ENCODE results near the gene SIPA1L3. TPM values are rescaled to one million over a fixed set of nuclear protein-coding genes. Genes with fewer than 3 reads are reported as not detected.

The SIPA1L3 gene
- total and polyA plus RNA-seq, 9 of the 15 experiments (the other 6 are each of a cell fraction or from before 2014, with no cell fraction given) = 0.01 to 6.1 (median 2.5) TPM

DNA sequence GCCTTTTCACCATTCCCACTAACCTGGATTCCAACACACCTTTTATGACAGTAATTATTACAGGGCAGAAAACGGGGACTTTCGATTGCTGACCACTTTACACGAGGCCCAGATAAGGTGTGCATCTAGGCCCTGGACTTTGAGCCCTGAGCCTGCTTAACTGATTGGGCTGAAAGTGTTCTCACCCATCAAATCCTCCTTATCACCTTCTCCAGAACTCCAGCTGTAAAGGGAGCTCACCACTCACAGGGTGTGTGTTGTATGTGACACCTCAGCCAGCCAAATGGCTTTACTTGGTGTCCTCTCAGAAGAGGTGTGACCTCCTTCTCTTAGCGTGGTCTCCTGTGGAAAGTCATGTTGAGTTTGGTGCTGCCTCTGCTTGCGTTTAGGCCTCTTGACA, 36.5 kb downstream of the SIPA1L3 start (continued):
- TF ChIP-seq, protein P1, sequence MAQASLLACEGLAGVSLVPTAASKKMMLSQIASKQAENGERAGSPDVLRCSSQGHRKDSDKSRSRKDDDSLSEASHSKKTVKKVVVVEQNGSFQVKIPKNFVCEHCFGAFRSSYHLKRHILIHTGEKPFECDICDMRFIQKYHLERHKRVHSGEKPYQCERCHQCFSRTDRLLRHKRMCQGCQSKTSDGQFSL (CRISPR knock-in tag; IDR thresholded peaks at IDR 0.05) = no peak
- TF ChIP-seq, protein P1 (tag; IDR thresholded peaks at IDR 0.05) = no peak
- no peak for TF ChIP-seq POLR3G (IDR thresholded peaks at IDR 0.05; ENCODE audit: extremely low read depth, insufficient read length, insufficient replicate concordance)
- TF ChIP-seq KAT8 (IDR thresholded peaks at IDR 0.05; ENCODE audit: low read depth) = no peak
- no peak for TF ChIP-seq ZNF77 (CRISPR knock-in tag; IDR thresholded peaks at IDR 0.05)
- TF ChIP-seq ETV1 (tag; conservative IDR thresholded peaks at IDR 0.05; ENCODE audit: low read depth) = no peak
- TF ChIP-seq HNRNPLL (IDR thresholded peaks at IDR 0.05; ENCODE audit: low read depth, low read length, poor library complexity, severe bottlenecking) = no peak
- TF ChIP-seq, protein P2, sequence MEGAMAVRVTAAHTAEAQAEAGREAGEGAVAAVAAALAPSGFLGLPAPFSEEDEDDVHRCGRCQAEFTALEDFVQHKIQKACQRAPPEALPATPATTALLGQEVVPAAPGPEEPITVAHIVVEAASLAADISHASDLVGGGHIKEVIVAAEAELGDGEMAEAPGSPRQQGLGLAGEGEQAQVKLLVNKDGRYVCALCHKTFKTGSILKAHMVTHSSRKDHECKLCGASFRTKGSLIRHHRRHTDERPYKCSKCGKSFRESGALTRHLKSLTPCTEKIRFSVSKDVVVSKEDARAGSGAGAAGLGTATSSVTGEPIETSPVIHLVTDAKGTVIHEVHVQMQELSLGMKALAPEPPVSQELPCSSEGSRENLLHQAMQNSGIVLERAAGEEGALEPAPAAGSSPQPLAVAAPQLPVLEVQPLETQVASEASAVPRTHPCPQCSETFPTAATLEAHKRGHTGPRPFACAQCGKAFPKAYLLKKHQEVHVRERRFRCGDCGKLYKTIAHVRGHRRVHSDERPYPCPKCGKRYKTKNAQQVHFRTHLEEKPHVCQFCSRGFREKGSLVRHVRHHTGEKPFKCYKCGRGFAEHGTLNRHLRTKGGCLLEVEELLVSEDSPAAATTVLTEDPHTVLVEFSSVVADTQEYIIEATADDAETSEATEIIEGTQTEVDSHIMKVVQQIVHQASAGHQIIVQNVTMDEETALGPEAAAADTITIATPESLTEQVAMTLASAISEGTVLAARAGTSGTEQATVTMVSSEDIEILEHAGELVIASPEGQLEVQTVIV (CRISPR knock-in tag; IDR thresholded peaks at IDR 0.05; ENCODE audit: borderline replicate concordance) = no peak
- TF ChIP-seq NCOA1 (IDR thresholded peaks at IDR 0.05; ENCODE audit: low read depth) = no peak
- no peak for TF ChIP-seq SREBF1 (IDR thresholded peaks at IDR 0.05; ENCODE audit: borderline replicate concordance, low read depth, low read length)
- no peak for TF ChIP-seq ZNF584 (CRISPR knock-in tag; IDR thresholded peaks at IDR 0.05; ENCODE audit: low read depth)
- no peak for TF ChIP-seq NUFIP1 (IDR thresholded peaks at IDR 0.05; ENCODE audit: partially characterized antibody)
- no peak for TF ChIP-seq ZZZ3 (IDR thresholded peaks at IDR 0.05)
- TF ChIP-seq, protein P3, sequence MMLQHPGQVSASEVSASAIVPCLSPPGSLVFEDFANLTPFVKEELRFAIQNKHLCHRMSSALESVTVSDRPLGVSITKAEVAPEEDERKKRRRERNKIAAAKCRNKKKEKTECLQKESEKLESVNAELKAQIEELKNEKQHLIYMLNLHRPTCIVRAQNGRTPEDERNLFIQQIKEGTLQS (IDR thresholded peaks at IDR 0.05) = no peak; the same call in 1 of the 2 replicates
- TF ChIP-seq, protein P3 (CRISPR knock-in tag; conservative IDR thresholded peaks at IDR 0.05) = no peak
- TF ChIP-seq E2F3 (CRISPR knock-in tag; IDR thresholded peaks at IDR 0.05) = no peak
- no peak for TF ChIP-seq ZNF668 (CRISPR knock-in tag; IDR thresholded peaks at IDR 0.05)
- TF ChIP-seq ZNF583 (CRISPR knock-in tag; IDR thresholded peaks at IDR 0.05) = no peak
- peak; percentile 74 for TF ChIP-seq NCOR1 (IDR thresholded peaks at IDR 0.05)
- no peak for TF ChIP-seq RBBP5 (IDR thresholded peaks at IDR 0.05; ENCODE audit: borderline replicate concordance, insufficient read depth, low read length, poor library complexity, severe bottlenecking)
- TF ChIP-seq LEF1 (IDR thresholded peaks at IDR 0.05) = no peak
- no peak for TF ChIP-seq GTF2E2 (tag; IDR thresholded peaks at IDR 0.05)
- TF ChIP-seq SRSF1 (IDR thresholded peaks at IDR 0.05; ENCODE audit: low read depth, low read length) = no peak
- no peak for TF ChIP-seq STAT5B (CRISPR knock-in tag; IDR thresholded peaks at IDR 0.05)
- TF ChIP-seq SUPT5H (IDR thresholded peaks at IDR 0.05) = no peak

All from K562 (cell line).